WTC11 (cell line): ENCODE data around the gene RBM45. TPM values are rescaled to one million over a fixed set of nuclear protein-coding genes. Genes with fewer than 3 reads are reported as not detected.

Experiments
- total RNA-seq: library from RNA; stranded (reverse); gene quantifications from 3 replicates; pipeline ENCODE4 v1.2.3, GENCODE V29; 2021

RBM45 gene
- total RNA-seq, 1 experiment from 2014 or later: 9.2 TPM

Other genes starting within 250 kb of the RBM45 start
- gene PDE11A, start 39.7 kb upstream of the RBM45 start, total RNA-seq: 0.13 to 0.53 TPM (median 0.53 TPM) in 3 replicates
- 7.4 to 9.2 TPM (median 8.3 TPM) in 3 replicates for gene OSBPL6, start 82.1 kb downstream of the RBM45 start, total RNA-seq